Spleen (tissue), 7 donors: ENCODE data around the gene MIEF2.

Experiments
- CTCF ChIP-seq, 11 experiments: fragments of 200-600 bp in 7 of 11; fragments of 450-650 bp in 4 of 11; sonication (generic) in 4 of 11; IDR thresholded peaks in 8 of 11; conservative IDR thresholded peaks in 3 of 11; 1 replicate in 7 of 11; 2 replicates in 4 of 11; pipeline versions ENCODE4 v1.4.0 to v1.8.0; 2016 to 2021; ENCODE audit warnings: antibody characterized with exemption in 11 of 11, inconsistent platforms in 4 of 11, mild to moderate bottlenecking in 1 of 11
- POLR2A ChIP-seq, 3 donors: fragments of 450-650 bp; IDR thresholded peaks; one replicate each; pipeline ENCODE4 v1.5.1; 2017; ENCODE audit warnings: antibody characterized with exemption in 3 of 3, mild to moderate bottlenecking in 1 of 3
- POLR2AphosphoS5 ChIP-seq, 3 donors: sonication (generic); formaldehyde crosslinking; IDR thresholded peaks; one replicate each; pipeline ENCODE4 v1.5.1; 2017; ENCODE audit warnings: antibody characterized with exemption in 3 of 3
- donor health status: DM: no; HTN: no; CAD: no; lungs with moderate emphysema.
- donor health status: DM: no; HTN: no; CAD: no.
- donor health status: DM: no; HTN: no; CAD: no.

- TF ChIP-seq CTCF (IDR thresholded peaks at IDR 0.05 in 8 of 11, conservative IDR thresholded peaks at IDR 0.05 in 3 of 11) = no peak
- no peak for TF ChIP-seq POLR2A (IDR thresholded peaks at IDR 0.05)
- TF ChIP-seq POLR2AphosphoS5 (IDR thresholded peaks at IDR 0.05) = no peak
These were observed 32.8 kb upstream of the MIEF2 start for GRCh38 chr17:18227635-18228034.
